GM12878 (cell line): ENCODE measurements around the gene SRSF12. TPM values are rescaled to one million over a fixed set of nuclear protein-coding genes. Genes with fewer than 3 reads are reported as not detected.

Experiments
- ATAC-seq: fragments of 200-7000 bp; cut with Tn5 transposase; 3 replicates; pipeline ENCODE4 v1.9.1; 2020; ENCODE audit warnings: mild to moderate bottlenecking, moderate library complexity
- BruUV-seq: library from RNA; stranded (reverse); fragments of 400-500 nt; replicated peaks from 2 replicates; lab custom pipeline; 2021; lab: Mats Ljungman, UMichigan
- CTCF ChIA-PET: fragments of 300-600 bp; sonication (Branson Sonifier 250); formaldehyde crosslinking; extraction: SDS; loops from one replicate; lab custom pipeline; 2021; ENCODE audit warnings: inconsistent platforms; lab: Yijun Ruan, JAX
- POLR2A ChIA-PET: fragments of 350-600 bp; formaldehyde crosslinking; extraction: SDS; loops from one replicate; lab custom pipeline; 2021; ENCODE audit warnings: inconsistent platforms; lab: Charles Lee
- RAD21 ChIA-PET: fragments of 300-600 bp; sonication (Branson Sonifier 250); formaldehyde crosslinking; loops from one replicate; lab custom pipeline; 2023; ENCODE audit warnings: antibody characterized with exemption; ENCODE audit not compliant: unreplicated experiment; lab: Charles Lee
- SMC1A ChIA-PET: fragments of 300-600 bp; sonication (Branson Sonifier 250); formaldehyde crosslinking; loops from one replicate; lab custom pipeline; 2023; ENCODE audit not compliant: unreplicated experiment, uncharacterized antibody; lab: Charles Lee
- DNase-seq: peaks from one replicate; pipeline ENCODE4 v3.0.0-alpha.2; 2011; ENCODE audit warnings: low read depth, low spot score
- FAIRE-seq: peaks from 3 replicates; lab custom pipeline; 2011; peaks lifted over from hg19 to GRCh38; lab: Jason Lieb, UNC
- H2AFZ ChIP-seq: 2 replicates; pipeline ENCODE4 v1.6.0; 2011; ENCODE audit warnings: low read depth, low read length, control low read depth; ENCODE audit not compliant: control insufficient read depth
- H3K27ac ChIP-seq: 2 replicates; pipeline ENCODE4 v1.5.1; 2011; ENCODE audit warnings: control low read depth; ENCODE audit not compliant: control insufficient read depth, insufficient read depth
- H3K27me3 ChIP-seq, 2 experiments: replicated peaks in 1 of 2; 2 replicates each; pipeline versions ENCODE4 v1.6.0 to v1.6.1; 2011; ENCODE audit warnings: low read length in 1 of 2; ENCODE audit not compliant: control insufficient read depth in 2 of 2, insufficient read depth in 2 of 2
- H3K36me3 ChIP-seq, 2 experiments: 2 replicates each; pipeline ENCODE4 v1.5.1; 2011; ENCODE audit warnings: low read length in 1 of 2; ENCODE audit not compliant: control insufficient read depth in 2 of 2, insufficient read depth in 2 of 2
- H3K4me1 ChIP-seq: 2 replicates; pipeline ENCODE4 v1.6.1; 2011; ENCODE audit warnings: mild to moderate bottlenecking, low read length, moderate library complexity, mixed read lengths; ENCODE audit not compliant: control insufficient read depth, insufficient read depth
- H3K4me2 ChIP-seq: 2 replicates; pipeline ENCODE4 v1.6.0; 2011; ENCODE audit warnings: control low read depth; ENCODE audit not compliant: control insufficient read depth, insufficient read depth
- H3K4me3 ChIP-seq: fragments of 200-600 bp; sonication (generic); 2 replicates; pipeline ENCODE4 v1.5.1; 2016
- H3K79me2 ChIP-seq: 2 replicates; pipeline ENCODE4 v1.6.0; 2011; ENCODE audit warnings: low read length; ENCODE audit not compliant: control insufficient read depth, insufficient read depth
- H3K9ac ChIP-seq: 2 replicates; pipeline ENCODE4 v1.8.0; 2011; ENCODE audit warnings: low read length, control low read depth, mixed read lengths; ENCODE audit not compliant: control insufficient read depth, insufficient read depth
- H3K9me3 ChIP-seq: replicated peaks from 3 replicates; pipeline ENCODE4 v1.5.1; 2011; ENCODE audit warnings: mild to moderate bottlenecking, low read length; ENCODE audit not compliant: control insufficient read depth, insufficient read depth
- H4K20me1 ChIP-seq: 2 replicates; pipeline ENCODE4 v1.6.0; 2011; ENCODE audit not compliant: control insufficient read depth, insufficient read depth
- BACH1 ChIP-seq: fragments of 450-650 bp; IDR thresholded peaks from 2 replicates; pipeline ENCODE4 v1.6.1; 2017; ENCODE audit warnings: mild to moderate bottlenecking, borderline replicate concordance
- CREM ChIP-seq: IDR thresholded peaks from 2 replicates; pipeline ENCODE4 v1.6.1; 2014; ENCODE audit warnings: antibody characterized with exemption, low read depth
- CTCF ChIP-seq, 3 experiments: IDR thresholded peaks in 2 of 3; conservative IDR thresholded peaks in 1 of 3; 2 replicates each; pipeline ENCODE4 v1.5.1; 2011; ENCODE audit warnings: low read depth in 3 of 3, low read length in 3 of 3, mild to moderate bottlenecking in 3 of 3, control low read depth in 2 of 3, moderate library complexity in 2 of 3, inconsistent platforms in 1 of 3, mixed read lengths in 1 of 3; ENCODE audit not compliant: control insufficient read depth in 2 of 3, insufficient read depth in 1 of 3; ENCODE audit errors: extremely low read depth in 1 of 3
- MTA3 ChIP-seq: IDR thresholded peaks from 2 replicates; pipeline ENCODE4 v1.6.1; 2012; ENCODE audit warnings: low read length, inconsistent platforms, borderline replicate concordance
- WGBS: methylation state at CpG from one replicate; pipeline ENCODE4 v1.1.6; 2016; ENCODE audit warnings: low lambda C conversion rate; ENCODE audit not compliant: insufficient replicate concordance, insufficient coverage; ENCODE audit errors: missing lambda C conversion rate; 5-methylcytosine and 5-hydroxymethylcytosine counted together
- in situ Hi-C: fragments of 300-500 bp; cut with MboI; formaldehyde crosslinking; loops from 9 replicates; pipeline ENCODE4 v1.14.3; 2018; ENCODE audit warnings: mixed read lengths
- intact Hi-C: fragments of 100-400 bp; cut with micrococcal nuclease; formaldehyde crosslinking; loops from one replicate; pipeline ENCODE4 v1.14.2; 2022; ENCODE audit not compliant: unreplicated experiment
- polyA plus RNA-seq, 11 experiments: library from polyadenylated mRNA; depleted of rRNA in 4 of 11; unstranded in 6 of 11; stranded (reverse) in 5 of 11; fragments of >200 nt; fragmentation: Nextera tagmentation in 4 of 11; fragmentation: Illumina TruSeq in 1 of 11; extraction: Ambion mirVana in 4 of 11; extraction: Trizol in 1 of 11; gene quantifications; 1 replicate in 1 of 11; 2 replicates in 10 of 11; pipeline versions ENCODE4 v1.2.1 to v1.2.3, GENCODE V29; 2011 to 2016; ENCODE audit warnings: inconsistent platforms in 2 of 11, missing spikeins in 2 of 11, low read depth in 1 of 11
- total RNA-seq, 4 experiments: library from RNA; depleted of rRNA in 3 of 4; stranded (reverse); fragments of >200 nt in 3 of 4; fragmentation: Illumina TruSeq in 1 of 4; extraction: Trizol in 1 of 4; gene quantifications; 2 replicates each; pipeline versions ENCODE4 v1.2.1 to v1.2.3, GENCODE V29; 2013 to 2021

The SRSF12 gene
- total and polyA plus RNA-seq, 10 of the 15 experiments (the other 5 are each of a cell fraction or from before 2014, with no cell fraction given) = 0.03 to 0.23 TPM; not detected in 8

- Histone ChIP-seq H3K27ac (no peak overlapping the region), H3K27me3 (no peaks in the 10 kb centered on the region), H3K4me3 (no peak overlapping the region), H3K9ac (no peak overlapping the region), H3K4me2 (no peak overlapping the region), H3K4me1 (no peaks in the 10 kb centered on the region), H3K79me2 (peaks cover 46% of the 10 kb centered on the region), H3K9me3 (no peaks in the 10 kb centered on the region), H2AFZ (no peak overlapping the region), H4K20me1 (peaks cover 3% of the 10 kb centered on the region; the same call in 1 of the 2 replicates), H3K36me3 (peaks cover 3 to 16% of the 10 kb centered on the region in 2 experiments)
- RAD21 ChIA-PET = interaction anchor here (2.4 kb wide), 1 partner anchor 61 kb away, joined by 8 read pairs; the partner anchor contains the start of gene PM20D2
- no peak for DNase-seq
- no peak for FAIRE-seq
- no peak for TF ChIP-seq CTCF (IDR thresholded peaks at IDR 0.05 in 2 of 3, conservative IDR thresholded peaks at IDR 0.05 in 1 of 3; ENCODE audit: control insufficient read depth in 2 of 3, extremely low read depth in 1 of 3, insufficient read depth in 1 of 3, low read depth in 3 of 3, low read length in 3 of 3)
- 0 out of 2 replicates have a peak, but pooled peaks have one; percentile 9 for TF ChIP-seq BACH1
- TF ChIP-seq CREM = no peak
- no peak for TF ChIP-seq MTA3
- no peak for ATAC-seq
- POLR2A ChIA-PET = interaction anchor here (0.5 to 1.3 kb wide), 2 partner anchors 21 to 60 kb away, joined by 3 to 6 read pairs; no protein-coding TSS in a partner anchor
- BruUV-seq = no TSS peak
- WGBS = 75% methylated on average over 3 of the region's 3 CpGs
- CTCF ChIA-PET = interaction anchor here (1.4 kb wide), 1 partner anchor 39 kb away, joined by 4 read pairs; no protein-coding TSS in a partner anchor
- intact Hi-C loops (no loop called here), in situ Hi-C loops (no loop called here)
- SMC1A ChIA-PET = interaction anchor here (0.6 to 2.2 kb wide), 8 partner anchors 10 to 1208 kb away, joined by 3 to 8 read pairs (median 4); no protein-coding TSS in a partner anchor
Measured at GRCh38 chr6:89084954-89085353, 32.9 kb downstream of the SRSF12 start.
